CD1c-positive myeloid dendritic cell (primary cell): Measurements from ENCODE around the gene SP3.

Source experiments
- DNase-seq: peaks from one replicate; pipeline ENCODE4 v3.0.0-alpha.2; 2016; ENCODE audit errors: extremely low spot score

Gene SP3

DNA sequence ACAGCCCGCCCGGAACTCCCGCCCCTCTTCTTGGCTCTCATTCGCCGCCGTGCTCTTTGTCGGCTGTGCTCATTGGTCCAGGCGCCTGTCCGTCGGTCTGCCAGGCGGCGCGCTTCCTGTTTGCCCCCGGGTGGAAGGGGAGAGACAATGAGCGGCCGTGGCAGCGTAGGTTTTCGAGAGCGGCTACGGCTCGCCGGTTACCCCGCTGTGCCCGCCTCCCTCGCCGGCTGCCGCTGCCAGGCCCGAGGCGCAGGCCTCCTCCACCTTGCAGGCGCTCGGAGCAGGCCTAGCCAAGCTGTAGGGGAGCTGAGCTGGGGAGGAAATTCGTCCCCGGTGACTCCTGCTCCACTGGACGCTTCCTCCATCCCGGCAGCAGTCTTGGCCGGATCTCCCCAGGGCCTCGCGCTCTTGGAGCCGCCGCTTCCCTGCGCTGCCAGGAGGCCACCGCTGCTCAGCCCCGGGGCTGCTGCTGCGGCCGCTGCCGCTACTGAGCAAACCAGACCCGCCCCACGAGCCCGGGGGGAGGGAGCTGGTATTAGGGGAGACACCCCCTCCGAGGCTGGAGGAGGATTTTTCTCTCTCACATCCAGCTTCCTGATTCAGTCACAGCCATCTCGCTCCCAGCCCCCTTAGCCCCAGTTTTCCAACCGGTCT lies at the start of gene SP3:
Gene SP3 (minus strand): TSS at position 2 of the 654 bp plus-strand sequence. CDS start 202 bp downstream, outside the sequence.
- peak; percentile 97 for DNase-seq

DNA sequence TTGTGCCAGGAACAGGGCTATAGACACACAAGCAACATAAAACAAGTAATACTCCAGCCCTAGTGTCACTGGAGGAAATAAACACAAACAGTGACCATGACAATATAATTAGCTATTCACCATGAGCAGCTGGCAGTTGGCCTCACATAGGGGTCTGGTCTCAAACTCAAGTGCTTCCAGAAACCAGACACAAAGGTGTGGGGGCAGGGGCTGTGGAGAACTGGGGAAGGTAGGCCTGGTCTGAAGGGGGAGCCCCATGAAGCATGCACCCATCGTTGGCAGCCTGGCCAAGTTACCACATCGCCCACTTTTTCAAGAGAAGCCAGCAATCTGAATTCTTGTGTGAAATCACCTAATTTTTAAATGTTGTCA lies 49.5 kb upstream of the SP3 start:
- no peak for DNase-seq

DNA sequence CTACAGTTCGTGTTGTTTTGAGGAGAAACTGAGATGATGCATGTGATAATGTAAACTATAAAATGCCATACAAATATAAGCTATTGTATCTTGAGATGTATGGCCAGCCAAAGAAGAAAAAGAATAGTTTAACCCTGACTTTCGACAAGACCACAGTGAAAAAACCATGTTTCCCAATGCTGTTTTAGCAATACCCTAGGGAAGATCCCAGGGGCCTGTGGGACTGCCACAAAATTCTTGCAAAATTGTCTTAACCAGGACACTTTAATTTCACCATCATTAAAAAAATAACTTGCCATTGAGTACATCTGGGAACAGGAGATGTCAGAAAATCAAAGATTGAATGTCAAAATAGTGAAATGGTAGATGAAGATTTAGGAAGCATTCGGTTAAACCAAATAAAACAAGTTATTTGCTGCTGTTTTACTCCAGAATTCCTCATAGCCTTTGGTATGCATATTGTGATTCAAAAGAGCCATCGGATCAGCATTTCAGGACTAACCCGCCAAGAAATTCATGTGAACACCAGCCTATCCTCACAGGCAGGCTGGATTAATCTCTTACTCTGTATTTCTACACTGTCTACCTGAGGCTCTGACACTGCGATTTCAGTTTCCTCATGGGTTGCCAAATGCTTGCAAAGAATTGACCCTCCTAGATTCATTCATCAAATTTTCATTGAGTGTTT lies 49.0 kb upstream of the SP3 start:
- no peak for DNase-seq

DNA sequence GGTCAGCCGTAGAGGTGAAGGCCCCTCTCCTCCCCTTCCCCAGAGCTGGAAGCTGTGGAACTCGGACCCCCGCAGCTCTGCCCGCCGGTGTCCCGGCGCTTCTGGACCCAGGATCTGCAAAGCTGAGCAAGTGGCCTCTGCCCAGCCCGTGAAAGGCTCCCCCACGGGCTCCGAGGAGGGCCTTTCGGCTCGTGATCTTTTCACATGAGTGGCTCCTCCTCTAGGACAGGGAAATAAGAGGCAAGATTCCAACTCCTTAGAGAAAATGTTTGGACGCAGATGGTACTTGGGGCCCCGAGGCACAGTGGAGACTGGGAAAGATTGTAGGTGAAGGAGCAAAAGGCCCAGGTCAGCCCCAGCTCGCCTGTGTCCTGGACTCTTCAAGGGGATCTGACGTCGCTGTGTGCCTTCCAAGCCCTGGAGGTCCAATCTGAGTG lies 48.2 kb upstream of the SP3 start:
- no peak for DNase-seq

DNA sequence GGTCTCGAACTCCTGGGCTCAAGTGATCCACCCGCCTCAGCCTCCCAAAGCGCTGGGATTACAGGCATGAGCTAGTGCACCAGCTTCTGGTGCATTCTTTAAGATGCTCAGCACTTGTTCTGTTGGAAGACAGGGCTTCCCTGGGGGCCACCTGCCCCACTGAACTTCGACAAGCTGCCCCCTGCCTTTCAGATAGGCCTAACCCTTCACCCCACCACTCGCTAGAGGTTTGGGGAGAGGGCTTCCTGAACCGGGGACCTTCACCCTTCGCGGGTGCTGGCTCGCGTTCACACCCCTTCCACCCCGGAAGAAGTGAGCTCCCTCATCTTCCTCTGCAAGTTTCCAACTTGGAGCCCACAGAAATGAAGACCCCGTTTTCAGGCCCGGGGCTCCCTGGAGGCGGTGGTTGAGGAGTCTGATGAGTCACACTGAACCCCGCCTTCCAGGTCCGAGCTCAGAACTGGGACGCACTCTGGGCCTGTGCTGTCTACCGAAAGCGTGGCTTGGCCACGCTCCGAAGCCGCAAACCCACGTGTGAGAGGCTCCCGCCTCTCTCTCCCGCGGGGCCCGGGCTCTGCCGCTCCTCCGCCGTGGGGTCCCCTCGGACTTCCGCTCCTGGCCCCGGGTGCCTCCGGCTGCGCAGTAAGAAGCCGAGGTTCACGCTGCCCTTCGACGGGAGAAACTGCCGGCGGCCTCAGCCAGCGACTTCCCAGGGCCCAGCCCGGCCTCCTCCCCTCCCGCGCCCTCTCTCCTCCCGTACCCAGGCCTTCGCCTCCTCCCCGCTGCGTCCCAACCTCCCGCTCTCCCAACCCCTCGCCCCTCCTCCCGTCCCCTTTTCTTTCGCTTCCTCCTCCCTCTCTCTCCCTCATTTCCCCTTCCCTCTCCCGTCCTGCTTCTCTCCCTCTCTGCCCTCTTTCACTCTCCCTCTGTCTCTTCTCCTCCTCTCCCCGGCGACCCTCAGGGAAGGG lies 47.5 kb upstream of the SP3 start:
- DNase-seq: peak; percentile 51

DNA sequence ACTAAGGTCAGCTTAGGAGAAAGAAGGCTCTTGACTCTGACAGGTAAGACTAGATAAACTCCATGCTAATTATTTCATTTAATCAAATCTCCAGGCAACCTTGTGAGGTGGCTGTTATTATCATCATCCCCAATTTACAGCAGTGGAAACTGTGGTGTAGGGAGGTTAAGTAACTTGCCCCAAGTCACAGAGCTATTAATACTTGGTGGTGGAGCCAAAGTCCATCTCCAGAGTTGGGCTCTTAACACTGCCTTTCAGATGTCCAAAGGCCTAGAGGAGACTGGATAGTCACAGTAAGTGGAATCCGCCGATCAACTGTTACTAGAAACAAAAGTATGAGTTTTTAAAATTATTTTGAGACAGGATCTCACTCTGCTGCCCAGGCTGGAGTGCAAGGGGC lies 46.6 kb upstream of the SP3 start:
- DNase-seq: no peak

DNA sequence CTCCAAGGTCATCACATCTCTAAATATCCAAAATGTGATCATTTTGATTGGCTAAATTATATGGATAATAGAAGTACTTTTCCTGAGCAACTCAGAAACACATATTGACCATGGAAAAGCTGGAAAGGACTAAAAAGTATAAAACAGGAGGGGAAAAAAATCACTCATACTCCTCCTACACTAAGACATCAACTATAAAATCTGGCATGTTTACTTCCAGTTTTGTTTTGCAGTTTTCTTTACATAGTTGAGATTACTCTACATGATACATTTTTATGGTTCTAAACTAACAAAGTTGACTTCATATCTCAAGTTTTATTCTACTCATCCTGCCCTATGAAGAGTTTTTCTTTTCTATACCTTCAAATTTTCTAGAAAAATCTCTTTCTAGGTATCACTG lies 46.0 kb upstream of the SP3 start:
- no peak for DNase-seq

DNA sequence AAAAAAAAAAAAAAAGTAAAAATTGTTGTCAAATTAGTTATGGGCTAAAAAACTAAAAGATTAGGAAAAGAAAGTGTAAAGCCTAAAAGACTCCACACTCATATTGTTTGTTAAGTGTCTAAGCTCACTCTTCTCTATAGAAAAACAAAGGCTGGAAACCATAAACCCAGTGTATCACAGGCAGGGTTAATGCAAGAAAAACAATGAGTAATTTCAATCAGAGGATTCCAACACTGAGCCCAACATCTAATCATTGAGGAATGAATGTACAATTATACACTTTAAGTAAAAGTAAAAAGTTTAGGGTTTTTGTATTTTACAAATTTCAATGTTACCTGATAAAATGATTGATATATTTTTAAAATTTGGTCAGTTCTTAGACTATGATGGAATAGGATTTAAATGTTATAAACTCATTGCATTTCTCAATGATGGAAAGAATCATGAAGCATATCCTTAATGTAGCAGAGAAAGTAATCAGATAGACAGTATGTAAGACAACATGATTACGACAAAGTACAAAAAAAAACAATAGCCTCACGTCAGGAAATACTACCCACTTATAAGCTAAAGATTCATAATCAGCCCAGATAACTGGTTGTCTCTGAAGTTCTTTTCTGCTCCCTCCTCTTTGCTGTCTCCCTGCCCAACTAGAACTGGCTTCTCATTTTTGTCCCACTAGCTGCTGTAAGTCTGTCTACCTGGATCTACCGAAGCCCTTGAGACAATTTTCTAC lies 44.5 kb upstream of the SP3 start:
- no peak for DNase-seq

DNA sequence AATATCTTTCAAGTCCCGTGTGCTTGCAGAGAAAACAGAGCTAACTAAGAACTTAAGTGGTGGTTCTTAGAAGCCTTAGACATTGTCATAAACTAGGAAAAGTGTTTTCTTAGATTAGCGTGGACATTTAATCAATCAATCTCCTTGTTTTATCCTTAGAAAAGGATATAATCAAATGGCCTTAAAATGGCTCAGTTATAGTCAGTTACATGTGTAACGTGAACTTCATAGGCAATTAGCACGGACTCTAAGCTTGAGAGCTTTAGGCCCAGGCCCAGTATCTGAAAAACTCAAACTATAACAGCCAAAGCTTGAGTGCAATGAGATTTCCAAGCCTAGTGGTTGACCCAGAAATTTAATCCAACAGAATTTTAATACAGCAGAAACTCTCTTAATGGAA lies 43.5 kb upstream of the SP3 start:
- DNase-seq: no peak

DNA sequence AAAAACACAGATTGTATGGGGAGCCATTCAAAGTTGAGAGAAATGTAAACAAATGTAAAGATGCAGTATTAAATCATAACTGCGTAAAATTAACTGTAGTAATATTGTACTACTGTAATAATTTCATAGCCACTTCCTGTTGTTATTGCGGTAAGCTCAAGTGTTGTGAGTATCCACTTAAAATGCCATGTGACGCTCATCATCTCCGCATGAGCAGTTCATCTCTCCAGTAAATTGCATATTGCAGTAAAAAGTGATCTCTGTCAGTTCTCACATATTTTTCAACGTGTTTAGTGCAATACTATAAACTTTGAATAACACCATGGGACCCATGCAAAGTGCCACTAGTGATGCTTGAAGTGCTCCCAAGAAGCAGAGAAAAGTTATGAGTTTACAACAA lies 41.8 kb upstream of the SP3 start:
- DNase-seq: peak; percentile 19

DNA sequence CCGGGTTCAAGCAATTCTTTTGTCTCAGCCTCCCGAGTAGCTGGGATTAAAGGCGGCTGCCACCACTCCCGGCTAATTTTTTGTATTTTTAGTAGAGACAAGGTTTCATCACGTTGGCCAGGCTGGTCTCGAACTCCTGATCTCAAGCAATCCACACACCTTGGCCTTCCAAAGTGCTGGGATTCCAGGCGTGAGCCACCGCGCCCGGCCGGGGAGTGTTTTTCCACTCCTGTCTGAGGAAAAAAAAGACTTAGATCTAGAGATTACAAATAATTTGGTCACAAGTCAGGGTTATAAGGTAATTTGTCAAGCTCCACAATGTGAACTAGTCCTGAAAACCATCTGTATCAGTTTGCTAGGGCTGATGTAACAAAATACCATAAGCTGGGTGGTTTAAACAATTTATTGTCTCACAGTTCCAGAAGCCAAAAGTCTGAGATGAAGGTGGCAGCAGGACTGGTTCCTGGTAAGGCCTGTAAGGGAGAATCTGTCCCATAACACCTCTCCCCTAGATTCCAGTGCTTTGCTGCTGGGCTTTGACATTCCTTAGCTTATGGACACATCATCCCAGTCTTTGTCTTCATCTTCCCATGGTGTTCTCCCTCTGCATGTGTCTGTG lies 40.7 kb upstream of the SP3 start:
- DNase-seq: no peak

DNA sequence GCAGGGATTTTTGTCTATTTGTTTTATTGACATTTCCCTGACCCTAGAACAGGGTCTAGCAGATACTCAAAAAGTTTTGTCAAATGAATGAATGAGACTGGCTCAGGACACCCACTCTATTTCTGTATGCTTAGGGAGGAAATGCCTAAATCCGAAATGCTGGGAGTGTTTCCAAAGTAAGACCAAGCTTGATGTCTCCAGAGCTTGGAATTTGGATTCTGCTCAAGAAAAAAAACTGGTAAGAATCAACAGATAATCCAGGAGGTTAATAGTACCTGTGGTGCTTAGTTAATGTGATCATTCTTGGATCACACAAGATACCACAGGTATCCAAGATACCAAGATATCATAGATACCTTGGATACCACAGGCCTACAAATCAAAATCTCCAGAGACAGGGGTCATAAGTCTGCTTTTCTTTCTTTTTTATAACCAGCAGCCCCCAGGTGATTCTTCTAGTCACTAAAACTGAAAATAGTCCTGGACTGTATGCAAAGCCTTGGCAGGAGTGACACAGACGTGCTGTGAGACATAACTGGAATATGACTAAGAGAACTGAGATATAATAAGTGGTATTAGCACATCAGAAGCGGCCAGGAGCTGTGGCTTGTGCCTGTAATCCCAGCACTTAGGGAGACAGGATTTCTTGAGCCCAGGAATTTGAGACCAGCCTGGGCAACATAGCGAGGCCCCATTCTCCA lies 39.9 kb upstream of the SP3 start:
- DNase-seq: no peak

DNA sequence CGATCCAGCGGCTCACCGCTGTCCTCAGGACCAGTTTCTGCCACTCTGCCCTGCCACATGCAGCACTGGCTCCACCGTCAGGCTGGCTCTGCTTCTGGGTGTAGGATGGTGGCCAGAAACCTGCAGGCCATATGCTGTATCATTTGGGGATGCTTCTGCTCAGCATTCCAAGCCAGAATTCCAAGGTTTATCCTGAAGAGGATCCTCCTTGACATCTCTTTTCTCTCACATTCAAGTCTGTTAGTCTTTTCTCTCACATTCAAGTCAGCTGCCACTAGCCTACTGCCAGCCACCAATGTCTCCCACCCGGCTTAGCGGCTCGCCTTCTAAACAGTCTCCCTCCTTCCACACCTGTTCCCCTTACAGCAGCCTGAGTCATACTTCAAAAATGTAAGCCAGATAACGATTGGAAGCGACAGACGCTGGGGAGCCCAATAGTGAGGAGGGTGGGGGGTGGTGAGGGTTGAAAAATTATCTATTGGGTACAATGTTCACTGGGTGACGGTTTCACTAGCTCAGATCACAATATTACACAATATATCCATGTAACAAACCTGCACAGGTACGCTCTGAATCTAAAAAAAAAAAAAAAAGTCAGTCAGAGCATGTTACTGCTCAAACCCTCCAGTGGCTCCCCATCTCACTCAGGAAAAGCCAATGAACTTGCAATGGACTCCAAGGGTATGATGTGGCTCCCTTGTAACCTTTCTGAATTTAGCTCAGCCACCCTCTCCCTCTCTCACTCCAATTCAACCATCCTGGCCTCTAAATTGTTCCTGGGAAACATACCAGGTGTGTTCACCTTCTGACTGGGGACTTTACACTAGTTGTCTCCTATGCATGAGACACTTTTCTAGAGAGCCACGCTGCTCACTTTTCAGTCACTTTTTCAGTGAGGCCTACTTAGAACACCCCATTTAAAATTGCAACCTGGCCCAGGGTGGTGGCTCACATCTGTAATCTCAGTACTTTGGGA lies 38.8 kb upstream of the SP3 start:
- no peak for DNase-seq

DNA sequence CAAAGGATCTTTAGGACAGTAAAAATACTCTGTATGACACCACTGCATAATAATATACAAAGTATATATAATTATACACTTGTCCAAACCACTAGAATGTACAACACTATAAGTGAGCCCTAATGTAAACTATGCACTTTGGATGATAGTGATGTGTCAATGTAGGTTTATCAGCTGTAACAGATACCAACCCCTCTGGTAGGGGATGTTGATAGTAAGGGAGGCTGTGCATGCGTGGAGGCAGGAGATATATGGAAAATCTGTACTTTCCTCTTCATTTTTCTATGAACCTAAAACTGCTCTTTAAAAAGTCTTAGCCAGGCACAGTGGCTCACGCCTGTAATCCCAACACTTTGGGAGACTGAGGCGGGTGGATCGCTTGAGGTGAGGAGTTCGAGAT lies 37.5 kb upstream of the SP3 start:
- no peak for DNase-seq

DNA sequence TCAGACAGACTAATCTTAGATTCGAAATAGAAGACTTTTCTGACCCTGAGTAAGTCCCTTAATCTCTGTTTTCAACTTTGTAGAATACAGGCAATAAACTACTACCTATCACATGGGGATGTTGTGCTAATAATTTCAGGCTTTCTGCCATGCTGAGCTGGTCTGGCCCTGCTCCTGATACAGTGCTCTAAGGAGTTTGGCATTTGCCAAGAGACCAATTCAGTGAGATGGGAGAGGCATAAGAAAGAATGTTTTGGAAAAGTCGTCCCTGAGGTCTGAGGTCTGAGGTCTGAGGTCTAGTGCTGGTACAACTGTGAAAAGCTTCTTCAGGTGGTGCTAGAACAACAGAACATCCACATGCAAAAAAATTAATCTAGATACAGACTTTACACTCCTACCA lies 35.9 kb upstream of the SP3 start:
- no peak for DNase-seq

DNA sequence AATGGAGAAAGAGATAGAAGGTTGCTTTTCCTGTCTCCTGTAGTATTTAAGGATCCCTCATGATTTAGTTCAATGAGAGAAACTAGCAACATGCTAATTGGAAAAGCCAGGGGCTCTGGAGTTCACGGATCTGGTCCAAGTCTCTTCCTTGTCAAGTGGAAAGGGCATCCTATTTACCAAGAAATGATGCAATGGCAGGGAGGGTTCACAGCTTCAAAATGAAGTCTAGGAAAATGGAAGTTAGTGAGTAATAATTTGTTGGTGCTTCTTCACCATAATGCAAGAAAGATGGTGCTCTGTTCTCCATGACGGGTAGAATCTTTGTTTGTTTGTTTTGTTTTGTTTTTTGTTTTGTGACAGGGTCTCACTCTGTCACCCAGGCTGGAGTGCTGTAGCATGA lies 34.6 kb upstream of the SP3 start:
- no peak for DNase-seq

DNA sequence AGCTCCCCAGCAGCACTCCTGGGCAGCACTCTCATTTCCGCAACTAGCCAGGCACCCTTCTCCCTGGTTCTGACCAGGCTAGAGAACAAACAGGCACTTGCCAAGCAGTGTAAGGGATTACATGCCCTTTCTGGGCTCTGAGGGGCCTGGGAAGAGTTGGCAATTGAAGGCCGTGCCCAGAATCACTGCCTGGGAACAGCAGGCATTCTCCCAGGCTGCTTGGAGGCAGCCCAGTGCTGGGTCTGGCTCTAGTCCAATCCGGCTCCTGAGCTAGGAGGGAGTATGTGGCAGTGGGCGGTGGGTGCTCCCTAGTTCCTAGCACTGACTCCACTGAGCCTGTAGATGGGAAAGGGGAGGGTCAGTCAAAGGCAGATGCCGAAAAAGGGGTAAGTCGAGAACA lies 34.1 kb upstream of the SP3 start:
- no peak for DNase-seq

DNA sequence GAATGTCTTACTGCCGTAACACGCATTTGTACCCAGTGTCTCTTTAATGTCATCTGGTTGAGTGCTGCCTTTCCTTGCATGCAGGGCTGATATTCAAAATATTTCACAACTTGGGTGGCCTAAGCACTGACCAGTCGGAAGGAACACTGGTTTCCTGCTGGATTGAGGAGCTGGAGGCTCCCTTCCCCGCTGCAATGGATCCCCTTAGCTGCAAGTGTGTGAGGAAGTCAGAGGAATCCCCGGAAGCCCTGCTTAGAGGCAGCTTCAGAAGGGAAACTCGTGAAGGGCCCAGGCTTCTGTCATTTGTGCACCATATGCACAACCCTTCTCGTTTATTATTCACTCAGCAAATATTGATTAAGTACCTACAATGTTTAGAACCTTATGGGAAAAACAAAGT lies 33.2 kb upstream of the SP3 start:
- DNase-seq: peak; percentile 45

DNA sequence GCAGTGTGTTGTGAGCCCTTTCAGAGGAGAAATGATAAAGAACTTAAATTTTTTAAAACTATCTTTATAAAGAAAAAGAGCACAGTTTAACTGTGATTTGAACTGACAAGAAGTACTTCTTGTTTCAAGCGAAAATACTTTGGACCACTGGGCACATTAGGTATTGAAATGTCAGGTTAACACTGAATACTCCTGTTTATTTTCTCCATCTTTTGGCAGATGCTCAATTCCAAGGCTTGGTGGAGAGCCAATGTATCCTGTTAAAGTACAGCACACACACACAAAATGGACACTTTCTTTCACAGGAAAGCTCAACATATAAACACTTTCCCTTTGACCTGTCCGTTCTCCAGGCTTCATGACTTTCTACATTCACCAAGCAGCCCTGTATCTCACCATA lies 32.6 kb upstream of the SP3 start:
- DNase-seq: no peak

DNA sequence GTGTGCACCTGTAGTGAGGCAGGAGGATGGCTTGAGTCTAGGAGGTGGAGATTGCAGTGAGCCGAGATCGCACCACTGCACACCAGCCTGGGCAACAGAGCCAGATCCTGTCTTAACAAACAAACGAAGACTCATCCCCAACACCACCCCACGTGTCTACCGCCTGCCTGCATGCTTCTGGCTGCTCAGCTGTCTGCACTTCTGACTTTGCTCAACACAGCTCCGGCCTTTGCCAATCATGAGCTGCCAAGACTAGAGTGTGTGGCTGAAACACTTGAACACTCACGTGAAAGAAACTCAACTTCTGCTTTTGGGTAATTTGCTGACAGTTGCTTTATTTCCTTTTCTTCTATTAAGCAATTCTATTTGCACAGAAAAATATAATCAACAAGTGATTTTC lies 32.1 kb upstream of the SP3 start:
- peak; percentile 93 for DNase-seq
